H1 (cell line): ENCODE results near the gene PDE1C.

Experiments used
- BRCA1 ChIP-seq: IDR thresholded peaks from 2 replicates; pipeline ENCODE4 v1.6.1; 2012; ENCODE audit warnings: low read depth, low read length, improper control_type of control experiment
- CHD2 ChIP-seq: IDR thresholded peaks from 2 replicates; pipeline ENCODE4 v1.6.1; 2012; ENCODE audit warnings: low read length, improper control_type of control experiment
- CTCF ChIP-seq, 3 experiments: IDR thresholded peaks; 1 replicate in 2 of 3; 2 replicates in 1 of 3; pipeline versions ENCODE4 v1.5.1 to v1.6.1; 2011; ENCODE audit warnings: low read length in 3 of 3, mild to moderate bottlenecking in 3 of 3, inconsistent platforms in 2 of 3, low read depth in 1 of 3, moderate library complexity in 1 of 3; ENCODE audit not compliant: insufficient read depth in 1 of 3; ENCODE audit errors: control extremely low read depth in 1 of 3
- EGR1 ChIP-seq: IDR thresholded peaks from 2 replicates; pipeline ENCODE4 v1.6.1; 2011; ENCODE audit warnings: low read depth, low read length, borderline replicate concordance
- EZH2 ChIP-seq: fragments of 200-600 bp; sonication (generic); IDR thresholded peaks from 2 replicates; pipeline ENCODE4 v1.7.1; 2012; ENCODE audit warnings: low read depth, mild to moderate bottlenecking, moderate library complexity, low read length, inconsistent platforms; ENCODE audit not compliant: severe bottlenecking
- POLR2A ChIP-seq, 2 experiments: IDR thresholded peaks; 1 replicate in 1 of 2; 2 replicates in 1 of 2; pipeline ENCODE4 v1.6.1; 2011; ENCODE audit warnings: low read depth in 2 of 2, low read length in 2 of 2, mild to moderate bottlenecking in 2 of 2; ENCODE audit errors: control extremely low read depth in 1 of 2
- SIX5 ChIP-seq: IDR thresholded peaks from 2 replicates; pipeline ENCODE4 v1.6.1; 2011; ENCODE audit warnings: mild to moderate bottlenecking, low read depth, low read length
- SP1 ChIP-seq: IDR thresholded peaks from 2 replicates; pipeline ENCODE4 v1.6.1; 2011; ENCODE audit warnings: low read depth, low read length
- TCF12 ChIP-seq: IDR thresholded peaks from 2 replicates; pipeline ENCODE4 v1.6.1; 2011; ENCODE audit warnings: low read depth, mild to moderate bottlenecking, low read length
- YY1 ChIP-seq: IDR thresholded peaks from 2 replicates; pipeline ENCODE4 v1.6.1; 2011; ENCODE audit warnings: low read depth, mild to moderate bottlenecking, low read length

GRCh38 chr7:31887006-31887405, 183.2 kb downstream of the PDE1C start:
- TF ChIP-seq EGR1 (no peak), SP1 (no peak), CTCF (IDR thresholded peaks at IDR 0.05; ENCODE audit: control extremely low read depth in 1 of 3, insufficient read depth in 1 of 3, low read depth in 1 of 3, low read length in 3 of 3) (no peak), POLR2A (IDR thresholded peaks at IDR 0.05; ENCODE audit: control extremely low read depth in 1 of 2, low read depth in 2 of 2, low read length in 2 of 2) (no peak), SIX5 (no peak), BRCA1 (no peak), CHD2 (no peak), EZH2 (no peak), YY1 (no peak), TCF12 (no peak)
